Measurements from ENCODE around the gene MAPKAPK2.

- no peak for TF ChIP-seq CTCF (IDR thresholded peaks at IDR 0.05)
- no peak for TF ChIP-seq MAX (CRISPR knock-in tag; IDR thresholded peaks at IDR 0.05)
- TF ChIP-seq GABPB1 (CRISPR knock-in tag; IDR thresholded peaks at IDR 0.05), result no peak
- TF ChIP-seq PREB (CRISPR knock-in tag; IDR thresholded peaks at IDR 0.05; ENCODE audit: borderline replicate concordance), result no peak
- TF ChIP-seq E2F5 (CRISPR knock-in tag; IDR thresholded peaks at IDR 0.05), result no peak
- TF ChIP-seq TEAD1 (CRISPR knock-in tag; IDR thresholded peaks at IDR 0.05), result no peak
- TF ChIP-seq ZNF512 (CRISPR knock-in tag; IDR thresholded peaks at IDR 0.05; ENCODE audit: borderline replicate concordance), result no peak
Measured at GRCh38 chr1:206700445-206701036, 15.8 kb downstream of the MAPKAPK2 start.
